ENCODE results near the gene CD177. TPM values are rescaled to one million over a fixed set of nuclear protein-coding genes. Genes with fewer than 3 reads are reported as not detected.
"Not testable (repeated sequence)": the region's sequence is repeated elsewhere in the genome, so short reads cannot be mapped to it uniquely, and the experiment has no call there.

CD177 gene
- 5.4 TPM for total RNA-seq

- no peak for DNase-seq (ENCODE audit: low read depth in 2 of 3, low spot score in 2 of 3)
These were observed at the start of gene CD177 for GRCh38 chr19:43353606-43354304. Gene CD177, plus strand, starts transcription at chr19:43353686. Its CDS starts 29 bp downstream, at chr19:43353715.

- DNase-seq (ENCODE audit: low read depth in 2 of 3, low spot score in 2 of 3) = peak in 2 of 3 donors; percentile 27 to 49
These were observed 47.8 kb upstream of the CD177 start for GRCh38 chr19:43305642-43306041.

- DNase-seq (ENCODE audit: low read depth in 2 of 3, low spot score in 2 of 3) = no peak
These were observed 47.4 kb upstream of the CD177 start for GRCh38 chr19:43306097-43306496.

GRCh38 chr19:43308244-43308815 is 45.2 kb upstream of the CD177 start:
- DNase-seq (ENCODE audit: low read depth in 2 of 3, low spot score in 2 of 3) = no peak

GRCh38 chr19:43309466-43309865 is 44.0 kb upstream of the CD177 start:
- no peak for DNase-seq (ENCODE audit: low read depth in 2 of 3, low spot score in 2 of 3)

GRCh38 chr19:43310221-43310620 is 43.3 kb upstream of the CD177 start:
- DNase-seq (ENCODE audit: low read depth in 2 of 3, low spot score in 2 of 3) = no peak

- no peak for DNase-seq (ENCODE audit: low read depth in 2 of 3, low spot score in 2 of 3)
These were observed 42.2 kb upstream of the CD177 start for GRCh38 chr19:43311256-43311655.

- no peak for DNase-seq (ENCODE audit: low read depth in 2 of 3, low spot score in 2 of 3)
These were observed 41.8 kb upstream of the CD177 start for GRCh38 chr19:43311706-43312105.

- no peak for DNase-seq (ENCODE audit: low read depth in 2 of 3, low spot score in 2 of 3)
These were observed 39.6 kb upstream of the CD177 start for GRCh38 chr19:43313711-43314495.

- DNase-seq (ENCODE audit: low read depth in 2 of 3, low spot score in 2 of 3) = no peak
These were observed 37.6 kb upstream of the CD177 start for GRCh38 chr19:43315851-43316250.

- DNase-seq (ENCODE audit: low read depth in 2 of 3, low spot score in 2 of 3) = no peak
These were observed 36.7 kb upstream of the CD177 start for GRCh38 chr19:43316591-43317319.

- DNase-seq (ENCODE audit: low read depth in 2 of 3, low spot score in 2 of 3) = no peak
These were observed 35.3 kb upstream of the CD177 start for GRCh38 chr19:43318203-43318602.

GRCh38 chr19:43318796-43319314 is 34.6 kb upstream of the CD177 start:
- DNase-seq (ENCODE audit: low read depth in 2 of 3, low spot score in 2 of 3) = no peak

GRCh38 chr19:43320546-43320945 is 32.9 kb upstream of the CD177 start:
- no peak for DNase-seq (ENCODE audit: low read depth in 2 of 3, low spot score in 2 of 3)

GRCh38 chr19:43326761-43327160 is 26.7 kb upstream of the CD177 start:
- not testable (repeated sequence) for DNase-seq (ENCODE audit: low read depth in 2 of 3, low spot score in 2 of 3)

GRCh38 chr19:43328561-43328960 is 24.9 kb upstream of the CD177 start:
- not testable (repeated sequence) for DNase-seq (ENCODE audit: low read depth in 2 of 3, low spot score in 2 of 3)

GRCh38 chr19:43329049-43329448 is 24.4 kb upstream of the CD177 start:
- not testable (repeated sequence) for DNase-seq (ENCODE audit: low read depth in 2 of 3, low spot score in 2 of 3)

- DNase-seq (ENCODE audit: low read depth in 2 of 3, low spot score in 2 of 3) = no peak
These were observed 23.5 kb upstream of the CD177 start for GRCh38 chr19:43329989-43330388.

GRCh38 chr19:43330726-43331434 is 22.6 kb upstream of the CD177 start:
- no peak for DNase-seq (ENCODE audit: low read depth in 2 of 3, low spot score in 2 of 3)

- DNase-seq (ENCODE audit: low read depth in 2 of 3, low spot score in 2 of 3) = no peak
These were observed 22.0 kb upstream of the CD177 start for GRCh38 chr19:43331435-43332010.

Data from hematopoietic multipotent progenitor cell (in vitro differentiated cells).